ENCODE measurements around the gene MIER2.
"Not testable (repeated sequence)": the region's sequence is repeated elsewhere in the genome, so short reads cannot be mapped to it uniquely, and the experiment has no call there.

MIER2 gene

GRCh38 chr19:355536-355935 is 10.9 kb upstream of the MIER2 start:
- DNase-seq, result not testable (repeated sequence)

GRCh38 chr19:355134-355533 is 10.5 kb upstream of the MIER2 start:
- DNase-seq, result no peak

GRCh38 chr19:351976-352625 is 7.5 kb upstream of the MIER2 start:
- no peak for DNase-seq

GRCh38 chr19:347946-348861 is 3.6 kb upstream of the MIER2 start:
- no peak for DNase-seq

- no peak for DNase-seq
These were observed 804 bp upstream of the MIER2 start for GRCh38 chr19:345320-345879.

GRCh38 chr19:343941-344624 is 513 bp downstream of the MIER2 start:
- no peak for DNase-seq

- DNase-seq, result no peak
These were observed 1.1 kb downstream of the MIER2 start for GRCh38 chr19:343451-343931.

GRCh38 chr19:342801-343421 is 1.7 kb downstream of the MIER2 start:
- DNase-seq, result no peak

GRCh38 chr19:342128-342455 is 2.5 kb downstream of the MIER2 start:
- no peak for DNase-seq

GRCh38 chr19:341386-342127 is 3.0 kb downstream of the MIER2 start:
- no peak for DNase-seq

- no peak for DNase-seq
These were observed 3.8 kb downstream of the MIER2 start for GRCh38 chr19:340620-341385.

GRCh38 chr19:339262-339887 is 5.2 kb downstream of the MIER2 start:
- DNase-seq, result no peak

GRCh38 chr19:338421-338820 is 6.2 kb downstream of the MIER2 start:
- DNase-seq, result no peak

- DNase-seq, result no peak
These were observed 8.5 kb downstream of the MIER2 start for GRCh38 chr19:336067-336614.

GRCh38 chr19:335486-336066 is 9.0 kb downstream of the MIER2 start:
- no peak for DNase-seq

- DNase-seq, result no peak
These were observed 9.5 kb downstream of the MIER2 start for GRCh38 chr19:335072-335471.

GRCh38 chr19:334296-335071 is 10.1 kb downstream of the MIER2 start:
- DNase-seq, result no peak

GRCh38 chr19:330503-330902 is 14.1 kb downstream of the MIER2 start:
- DNase-seq, result no peak

GRCh38 chr19:329876-330275 is 14.7 kb downstream of the MIER2 start:
- no peak for DNase-seq

Measured in NCI-H1694 treated with DMSO at 0.1 percent for 48 hours (cell line).